Left cardiac atrium (tissue), 4 donors: ENCODE measurements around the gene SHROOM4. TPM values are rescaled to one million over a fixed set of nuclear protein-coding genes. Genes with fewer than 3 reads are reported as not detected.

ENCODE experiments used
- ATAC-seq, 2 donors: fragments of 200-7000 bp; cut with Tn5 transposase; one replicate each; pipeline ENCODE4 v1.9.1; 2020; ENCODE audit warnings: mild to moderate bottlenecking in 2 of 2, moderate library complexity in 2 of 2
- DNase-seq: peaks from one replicate; pipeline ENCODE4 v3.0.0-alpha.2; 2020
- intact Hi-C, 2 donors: fragments of 100-400 bp; cut with DNase I; formaldehyde crosslinking; loops; one replicate each; pipeline versions ENCODE4 v1.14.1 to v1.15.1; 2022 to 2023
- long read RNA-seq: library from polyadenylated mRNA; unstranded; transcript quantifications from one replicate; pipeline ENCODE4 v2.0.0, GENCODE V29; 2021
- total RNA-seq, 2 donors: library from RNA; stranded (reverse); fragmentation: NEBNext Ultra II Directional; extraction: Animal tissue kit (Norgen Biotek cat#: 25700); gene quantifications; one replicate each; pipeline ENCODE4 v1.2.1, GENCODE V29; 2021
- donor health status: DM: no; HTN: yes; CAD: no.
- donor health status: DM: no; HTN: yes; CAD: no; lungs with severe emphysema.
- donor health status: DM: yes; HTN: yes; CAD: no.
- donor health status: Dilated cardiomyopathy.

Gene SHROOM4
- 10 to 100 TPM in 1 of 2 donors, 1 to 10 TPM in 1; 8.3 to 19.0 TPM for total RNA-seq
- long read RNA-seq, full-length matches to known transcripts, result 1 of 4 reads
- long read RNA-seq, partial matches to known transcripts, result 1 of 4 reads
- long read RNA-seq, other reads (novel, unspliced or antisense), result 2 of 4 reads

GRCh38 chrX:50813843-50814661 lies at the start of gene SHROOM4:
Gene SHROOM4, minus strand, starts transcription at chrX:50814194. Its CDS starts 176 bp downstream, at chrX:50814018.
- ATAC-seq (peak; percentile 90 to 96), DNase-seq (peak; percentile 68)
- intact Hi-C loops, result no loop called here

- DNase-seq (no peak), ATAC-seq (no peak)
- intact Hi-C loops, result no loop called here
These were observed 49.5 kb upstream of the SHROOM4 start for GRCh38 chrX:50863471-50863870.

DNA sequence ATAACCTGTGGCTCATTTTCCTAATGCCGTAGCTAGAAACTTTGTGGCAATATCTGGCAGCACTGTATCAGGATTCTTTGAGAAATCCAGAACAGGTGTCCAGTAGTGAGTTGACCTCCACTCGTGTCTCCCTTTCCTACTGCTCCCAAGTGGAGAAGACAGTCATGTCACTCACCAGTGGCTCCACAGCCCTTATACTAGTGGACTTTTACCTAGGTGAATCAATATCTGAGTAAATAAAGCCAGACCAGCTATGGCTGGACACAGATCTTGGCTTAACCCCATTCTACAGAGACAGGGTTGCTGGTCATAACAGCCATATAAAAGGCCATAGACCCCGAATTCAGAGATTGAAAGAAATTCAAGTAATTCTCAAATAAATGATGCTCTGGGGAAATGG lies 46.5 kb upstream of the SHROOM4 start:
- DNase-seq (no peak), ATAC-seq (no peak)
- intact Hi-C loops, result no loop called here

DNA sequence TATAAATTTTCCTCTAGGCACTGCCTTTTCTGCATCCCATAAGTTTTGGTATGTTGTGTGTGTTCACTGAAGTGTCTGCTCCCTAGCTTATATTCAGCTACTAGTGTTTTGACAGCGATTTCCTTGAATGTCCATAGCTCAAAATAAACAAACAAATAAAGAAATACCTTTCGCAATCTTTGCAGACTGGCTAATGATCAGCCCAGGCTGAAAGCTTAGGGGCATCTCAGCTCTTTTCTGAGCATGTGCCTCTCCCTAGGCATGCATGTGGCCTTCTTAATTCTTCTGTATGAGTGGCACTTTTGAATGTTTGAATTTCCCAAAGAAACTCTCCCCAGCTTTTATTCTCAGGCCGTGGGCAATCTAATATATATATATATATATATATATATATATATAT lies 44.6 kb upstream of the SHROOM4 start:
- ATAC-seq, result no peak
- DNase-seq, result no peak
- intact Hi-C loops, result no loop called here

- intact Hi-C loops, result no loop called here
- no peak for ATAC-seq
- DNase-seq, result no peak
These were observed 39.4 kb upstream of the SHROOM4 start for GRCh38 chrX:50853399-50853798.

- DNase-seq (no peak), ATAC-seq (no peak)
- intact Hi-C loops, result no loop called here
These were observed 38.5 kb upstream of the SHROOM4 start for GRCh38 chrX:50852524-50852923.

GRCh38 chrX:50842221-50842620 lies 28.2 kb upstream of the SHROOM4 start:
- DNase-seq (no peak), ATAC-seq (no peak)
- intact Hi-C loops, result no loop called here

GRCh38 chrX:50839730-50840129 lies 25.7 kb upstream of the SHROOM4 start:
- DNase-seq, result no peak
- intact Hi-C loops, result no loop called here
- ATAC-seq, result no peak

DNA sequence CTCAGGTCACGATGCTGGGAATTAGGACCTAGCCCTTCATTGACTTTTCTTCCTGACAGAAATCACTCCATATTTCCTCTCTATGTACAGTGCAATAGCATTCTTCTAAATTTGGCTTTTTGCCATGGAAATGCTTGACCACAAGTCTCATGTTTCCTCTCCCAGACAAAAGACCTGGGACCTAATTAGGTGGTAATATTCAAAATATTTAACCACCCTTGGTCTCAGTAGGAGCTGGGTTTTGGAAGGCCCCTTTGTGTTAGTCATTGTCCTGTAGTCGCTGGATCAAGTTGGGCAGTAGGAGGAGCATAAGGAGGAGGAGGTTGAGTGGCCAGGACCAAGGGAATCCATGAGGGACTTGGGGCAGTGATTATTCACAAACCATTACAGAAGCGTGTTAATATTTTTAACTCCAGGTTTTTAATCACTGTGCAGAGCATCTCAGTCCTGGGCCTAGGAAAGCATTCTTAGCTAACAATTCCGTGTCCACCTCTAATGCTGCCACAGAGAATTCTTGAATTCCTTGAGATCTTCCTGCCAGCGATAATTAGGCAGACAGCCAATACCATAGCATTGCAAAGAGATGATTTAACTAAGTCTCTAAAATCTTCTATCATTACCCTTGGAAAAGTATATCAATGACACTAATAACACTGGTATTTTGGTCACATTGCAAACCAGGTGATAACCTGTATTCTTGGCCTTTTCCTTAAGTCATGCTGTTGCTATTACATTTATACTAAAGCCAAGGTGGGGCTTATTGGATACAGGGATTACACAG lies 25.0 kb upstream of the SHROOM4 start:
- intact Hi-C loops, result no loop called here
- DNase-seq, result no peak
- no peak for ATAC-seq

GRCh38 chrX:50827996-50828395 lies 14.0 kb upstream of the SHROOM4 start:
- intact Hi-C loops, result no loop called here

DNA sequence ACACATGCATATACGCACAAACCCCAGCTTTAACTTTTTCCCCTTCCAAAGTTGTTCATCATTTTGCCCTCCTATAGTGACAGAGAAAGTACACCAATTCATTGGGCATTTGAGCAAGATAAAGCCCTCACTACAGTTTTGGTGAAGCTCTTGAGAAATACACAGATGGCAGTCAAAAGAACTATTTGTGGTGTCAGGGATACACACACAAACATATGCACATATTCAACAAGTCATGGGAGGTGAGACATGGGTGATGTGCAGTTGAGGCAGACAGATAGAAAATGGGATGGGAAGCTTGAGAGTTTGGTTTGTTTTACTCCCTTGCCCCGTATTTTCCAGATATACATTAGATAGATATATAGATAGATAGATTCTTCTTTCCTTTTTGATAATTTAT lies 11.8 kb upstream of the SHROOM4 start:
- DNase-seq (no peak), ATAC-seq (no peak)
- intact Hi-C loops, result no loop called here

More at GRCh38 chrX:50827996-50828395, 14.0 kb upstream of the SHROOM4 start:
- ATAC-seq (no peak), DNase-seq (no peak)

- DNase-seq (no peak), ATAC-seq (no peak)
- intact Hi-C loops, result no loop called here
These were observed 5.0 kb upstream of the SHROOM4 start for GRCh38 chrX:50818986-50819385.

- intact Hi-C loops, result no loop called here
- peak in 1 of 2 donors; percentile 48 for ATAC-seq
- no peak for DNase-seq
These were observed 1.1 kb upstream of the SHROOM4 start for GRCh38 chrX:50815120-50815519.

- DNase-seq (peak; percentile 22), ATAC-seq (peak in 1 of 2 donors; percentile 22)
- intact Hi-C loops, result no loop called here
These were observed 707 bp upstream of the SHROOM4 start for GRCh38 chrX:50814701-50815100.

- DNase-seq, result peak; percentile 58
- peak; percentile 64 to 70 for ATAC-seq
- intact Hi-C loops, result no loop called here
These were observed 775 bp downstream of the SHROOM4 start for GRCh38 chrX:50812995-50813842.

DNA sequence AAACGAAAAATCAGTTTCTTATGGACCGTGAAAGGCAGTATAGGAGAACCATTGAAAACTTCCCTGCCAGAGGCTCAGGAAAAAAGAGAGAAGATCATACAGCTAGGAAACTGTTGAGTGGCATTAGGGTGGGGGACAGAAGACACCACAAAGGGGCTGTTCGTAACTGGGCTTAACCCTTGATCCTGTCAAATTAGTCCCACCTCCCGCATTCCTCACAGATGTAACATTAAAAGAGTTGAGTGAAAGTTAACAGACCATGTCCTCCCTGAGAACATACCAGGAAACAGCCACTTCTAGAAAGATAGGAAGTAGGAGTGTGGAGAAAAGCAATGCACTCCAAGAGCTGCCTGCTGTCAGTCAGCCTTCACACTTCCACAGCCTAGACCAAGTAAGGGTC lies 8.7 kb downstream of the SHROOM4 start:
- ATAC-seq, result no peak
- no peak for DNase-seq
- intact Hi-C loops, result no loop called here

GRCh38 chrX:50801135-50801534 lies 12.9 kb downstream of the SHROOM4 start:
- intact Hi-C loops, result no loop called here
- ATAC-seq, result peak in 1 of 2 donors; percentile 57

DNA sequence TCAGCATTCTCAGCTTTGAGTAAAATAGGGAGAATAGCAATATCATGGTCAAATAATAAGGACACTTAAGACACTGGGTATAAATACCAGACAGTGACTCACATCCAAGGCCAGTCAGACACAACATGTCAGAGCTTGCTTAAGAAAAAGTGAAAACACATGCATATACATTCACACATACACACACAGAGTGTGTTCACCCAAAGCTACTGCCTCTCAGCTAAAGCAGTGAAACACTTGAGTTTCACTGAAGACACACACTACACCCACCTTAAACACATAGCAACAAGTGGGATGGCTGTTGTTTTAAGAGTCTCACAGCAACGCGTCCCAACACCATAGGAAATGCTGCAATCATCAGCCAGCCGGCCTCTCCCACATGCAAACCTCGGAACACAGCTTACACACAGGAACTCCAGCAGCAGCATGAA lies 14.4 kb downstream of the SHROOM4 start:
- intact Hi-C loops, result no loop called here
- DNase-seq, result peak; percentile 23
- peak; percentile 38 to 72 for ATAC-seq

More at GRCh38 chrX:50801135-50801534, 12.9 kb downstream of the SHROOM4 start:
- DNase-seq, result no peak

DNA sequence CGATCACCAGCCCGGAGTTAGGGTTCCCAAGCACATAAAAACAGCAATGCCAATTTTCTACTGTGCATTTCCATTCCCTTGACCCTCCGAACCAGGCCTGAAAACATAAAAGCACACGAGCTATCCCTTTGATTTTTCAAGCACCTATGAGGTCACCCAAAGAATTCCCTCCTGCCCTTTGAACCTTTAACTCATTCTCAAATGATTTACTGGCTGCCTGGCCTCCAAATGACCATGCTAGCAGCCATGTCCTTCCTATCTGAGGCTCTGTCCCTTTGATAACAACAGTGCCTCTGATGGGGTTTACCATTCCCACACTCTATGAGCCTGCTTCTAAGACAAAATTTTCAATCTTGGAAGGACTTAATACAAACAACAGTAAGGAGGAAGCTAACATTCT lies 15.2 kb downstream of the SHROOM4 start:
- intact Hi-C loops, result no loop called here
- no peak for DNase-seq
- ATAC-seq, result no peak
